HG02884 (cell line): ENCODE results near the gene CTNNA3.

ENCODE experiments used
- ATAC-seq: cut with Tn5 transposase; IDR thresholded peaks from one replicate; pipeline ENCODE4 v1.9.1; 2021; ENCODE audit warnings: mild to moderate bottlenecking, moderate library complexity; ENCODE audit not compliant: unreplicated experiment

Gene CTNNA3

DNA sequence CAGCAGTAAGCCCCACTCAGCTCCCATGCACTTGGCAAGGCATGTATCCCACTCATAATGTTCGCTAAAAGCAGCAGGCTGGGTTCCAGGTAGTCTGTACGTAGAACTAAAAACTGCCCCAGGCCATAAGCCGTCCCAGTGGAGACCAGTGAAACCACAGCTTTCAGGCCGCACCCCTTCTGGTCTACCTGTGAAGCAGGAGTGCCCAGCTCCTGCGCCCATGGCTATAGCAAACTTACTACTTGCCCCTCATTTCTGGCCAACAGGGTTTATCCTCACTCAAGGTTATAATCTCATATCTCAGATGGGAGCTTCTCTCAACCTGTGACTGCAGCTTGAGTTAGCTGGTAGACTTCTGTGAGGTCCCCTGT is 1108.3 kb downstream of the CTNNA3 start:
- no peak for ATAC-seq

DNA sequence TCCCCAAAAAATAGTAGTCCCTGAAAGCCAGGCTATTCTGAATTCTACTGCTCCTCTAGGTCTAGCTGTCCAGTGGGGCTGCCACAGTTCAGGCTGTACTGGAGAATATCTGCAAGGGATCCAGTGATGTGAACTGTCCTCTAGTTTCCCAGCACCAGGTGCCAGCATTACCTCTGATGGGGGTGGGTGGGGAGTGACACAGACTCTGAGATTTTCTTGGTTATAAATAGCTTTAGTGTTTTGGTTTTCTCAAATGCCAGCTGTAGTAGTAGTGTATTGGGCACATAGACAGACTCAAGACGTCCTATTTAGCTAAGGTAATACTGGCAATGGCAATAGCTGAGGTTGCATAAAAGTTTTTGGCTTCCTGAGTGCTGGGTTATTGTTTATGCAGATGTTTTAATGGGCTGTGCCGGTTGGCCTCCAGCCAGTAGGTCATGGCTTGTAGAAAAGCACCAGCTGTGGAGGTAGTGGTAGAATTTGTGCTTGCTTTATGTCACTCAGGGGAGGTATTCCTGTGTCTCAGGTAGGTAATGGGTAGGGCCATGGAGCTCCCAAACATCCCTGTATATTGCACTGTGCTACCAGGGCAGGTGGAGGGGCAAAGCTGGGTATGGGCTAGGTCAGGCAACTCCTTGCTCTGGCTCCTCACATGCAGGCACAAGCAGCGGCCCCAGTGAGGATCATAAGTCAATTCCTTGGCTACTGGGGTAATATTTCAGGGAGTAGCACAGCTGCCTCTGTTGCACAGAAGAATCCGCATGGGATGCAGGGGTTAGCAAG is 1108.9 kb downstream of the CTNNA3 start:
- no peak for ATAC-seq

DNA sequence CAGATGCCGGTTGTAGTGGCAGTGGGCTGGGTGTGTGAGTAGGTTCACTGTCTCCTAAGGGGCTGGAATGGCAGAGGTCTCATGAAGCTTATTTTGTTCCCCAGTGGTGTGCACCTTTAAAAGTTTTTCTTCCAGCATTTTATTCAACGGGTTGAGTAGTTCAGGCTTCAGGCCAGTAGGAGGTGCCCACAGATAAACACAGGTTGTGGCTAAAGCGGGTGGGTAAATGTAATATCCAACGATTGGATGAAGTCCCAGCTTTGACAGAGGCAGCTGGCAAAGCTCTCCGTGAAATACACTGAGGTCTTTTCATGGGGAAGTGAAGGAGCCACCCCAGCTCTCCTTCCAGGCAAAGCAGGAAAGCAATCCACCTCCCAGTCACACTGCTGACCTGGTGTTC is 1109.9 kb downstream of the CTNNA3 start:
- ATAC-seq = no peak

DNA sequence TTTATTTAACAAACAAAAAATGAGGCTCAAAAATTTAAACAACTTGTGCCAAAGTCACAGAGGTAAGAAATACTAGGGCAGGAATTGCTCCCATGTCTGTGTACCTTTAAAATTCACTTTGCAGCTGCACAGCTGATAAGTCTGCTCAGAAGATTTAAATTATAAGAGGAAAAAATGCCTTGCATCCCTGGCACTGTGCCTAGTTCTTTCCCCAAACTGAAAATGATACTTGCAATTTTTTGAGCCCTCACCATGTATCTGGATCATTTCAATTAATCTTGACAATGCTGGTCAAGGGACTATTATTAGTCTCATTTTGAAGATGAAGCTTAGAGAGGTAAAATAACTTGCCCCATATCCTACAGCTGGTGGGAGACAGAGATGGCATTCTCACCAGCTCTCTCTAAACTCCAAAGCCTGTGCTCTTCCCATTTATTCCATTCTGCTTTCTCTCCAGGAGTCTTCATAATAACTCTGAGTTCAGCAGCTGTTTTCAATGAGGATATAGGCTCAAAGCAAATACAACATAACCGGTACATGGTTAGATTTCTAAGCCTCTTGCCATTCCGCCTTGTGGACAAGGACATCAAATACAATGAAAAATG is 1120.6 kb downstream of the CTNNA3 start:
- no peak for ATAC-seq

DNA sequence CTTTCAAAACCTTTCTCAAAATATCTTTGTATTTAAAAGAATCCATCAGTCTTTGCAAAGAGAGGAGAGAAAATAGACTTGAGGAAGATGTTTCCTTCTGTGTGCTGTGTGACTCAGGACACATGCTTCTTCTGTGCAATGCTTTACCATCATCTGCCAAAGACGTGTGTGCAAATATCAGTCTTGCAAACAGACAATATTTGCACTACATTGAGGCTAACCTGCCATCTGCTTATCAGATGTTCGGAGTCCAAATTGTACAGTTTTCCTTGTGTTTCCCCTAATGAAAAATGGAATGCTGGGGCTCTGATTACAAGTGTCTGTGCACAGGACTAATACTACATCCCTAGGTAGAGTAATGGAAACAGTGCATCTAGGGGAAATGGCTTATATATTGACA is 1123.3 kb downstream of the CTNNA3 start:
- no peak for ATAC-seq

DNA sequence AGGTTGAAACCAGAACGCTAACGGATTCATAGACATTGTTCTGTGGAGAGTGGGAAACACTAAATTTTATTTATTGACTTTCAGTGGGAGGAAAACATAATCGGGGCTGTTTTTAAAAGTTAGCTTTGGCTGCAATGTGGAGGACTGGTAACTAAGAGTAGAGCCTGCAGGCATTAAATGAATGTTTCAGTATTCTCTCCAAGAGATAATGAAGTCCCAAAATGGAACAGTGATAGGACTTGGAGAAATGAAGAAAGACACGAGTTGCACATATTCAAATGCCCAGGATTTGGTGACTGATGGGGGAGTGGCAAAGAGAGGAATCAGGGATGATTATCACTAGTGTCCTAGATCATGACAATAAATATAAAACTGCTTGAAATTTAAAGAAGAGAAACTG is 1130.0 kb downstream of the CTNNA3 start:
- ATAC-seq = no peak

DNA sequence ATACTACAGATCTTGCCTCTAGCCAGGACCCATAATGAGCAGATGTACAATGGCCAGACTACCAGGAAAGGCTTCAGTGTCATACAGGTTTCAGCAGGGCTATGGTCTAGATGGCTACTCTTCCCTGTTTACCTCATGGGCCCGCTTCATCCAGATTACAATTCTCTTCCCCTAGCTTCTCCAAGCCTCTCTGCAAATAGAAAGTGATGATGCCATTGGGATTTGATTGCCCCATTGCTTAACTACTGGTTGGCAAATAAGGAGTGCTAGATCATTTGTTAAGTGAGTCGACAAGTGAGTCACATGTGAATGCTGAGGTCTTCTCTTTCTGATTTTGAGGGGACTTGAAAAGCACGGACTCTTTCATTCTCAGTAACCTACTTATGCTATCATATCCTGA is 1131.7 kb downstream of the CTNNA3 start:
- ATAC-seq = no peak

DNA sequence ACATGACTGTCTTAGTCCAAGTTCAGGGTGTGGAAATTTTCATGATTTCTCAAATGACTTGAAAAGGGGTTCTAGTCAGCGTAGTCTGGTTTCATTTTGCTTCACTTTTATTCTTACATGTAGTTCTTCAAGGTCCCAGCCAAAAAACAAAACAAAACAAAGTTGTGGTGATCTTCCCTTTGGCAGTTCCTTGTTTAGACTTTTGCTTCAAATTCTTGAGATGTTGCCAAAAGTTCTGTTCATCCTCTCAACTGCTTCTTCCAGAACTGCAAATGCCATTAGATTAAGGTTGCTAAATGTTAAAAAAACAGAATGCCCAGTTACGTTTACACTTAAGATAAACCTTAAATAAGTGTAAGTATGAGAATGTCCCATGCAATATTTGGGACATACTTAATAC is 1140.9 kb downstream of the CTNNA3 start:
- no peak for ATAC-seq

DNA sequence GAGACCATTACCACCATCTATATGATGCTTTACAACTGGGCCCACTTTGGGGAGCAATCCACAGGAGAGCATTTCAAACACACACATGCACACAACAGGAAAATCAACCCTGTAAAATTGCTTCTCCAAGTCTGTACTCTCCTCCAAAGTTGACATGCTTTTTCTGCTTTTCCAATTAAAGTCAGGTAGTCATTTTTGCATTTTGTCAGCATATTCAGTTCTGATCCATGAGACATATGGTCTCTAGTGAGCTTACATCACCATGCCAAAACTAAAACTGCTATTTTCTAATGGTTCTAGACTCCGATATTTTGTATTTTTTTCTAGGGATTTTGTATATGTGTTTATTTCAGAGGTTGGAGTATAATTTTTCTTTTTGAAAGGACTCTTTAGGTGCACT is 1143.7 kb downstream of the CTNNA3 start:
- no peak for ATAC-seq

DNA sequence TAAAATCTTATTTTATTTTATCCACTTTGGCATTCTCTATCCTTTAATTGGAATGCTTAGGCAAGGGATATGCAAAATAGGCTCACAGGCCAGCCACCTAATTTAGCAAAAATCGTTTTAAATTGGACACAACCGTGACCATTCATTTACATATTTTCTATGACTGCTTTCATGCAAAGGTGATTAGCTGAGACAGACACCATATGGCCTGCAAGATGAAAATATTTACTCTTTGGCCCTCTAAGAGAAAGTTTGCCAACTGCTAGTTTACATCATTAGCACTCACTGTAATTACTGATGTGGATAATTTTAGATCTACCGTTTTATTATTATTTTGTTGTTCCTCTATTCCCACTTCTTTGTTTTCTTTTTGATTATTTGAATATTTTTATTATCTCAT is 1145.6 kb downstream of the CTNNA3 start:
- ATAC-seq = no peak

DNA sequence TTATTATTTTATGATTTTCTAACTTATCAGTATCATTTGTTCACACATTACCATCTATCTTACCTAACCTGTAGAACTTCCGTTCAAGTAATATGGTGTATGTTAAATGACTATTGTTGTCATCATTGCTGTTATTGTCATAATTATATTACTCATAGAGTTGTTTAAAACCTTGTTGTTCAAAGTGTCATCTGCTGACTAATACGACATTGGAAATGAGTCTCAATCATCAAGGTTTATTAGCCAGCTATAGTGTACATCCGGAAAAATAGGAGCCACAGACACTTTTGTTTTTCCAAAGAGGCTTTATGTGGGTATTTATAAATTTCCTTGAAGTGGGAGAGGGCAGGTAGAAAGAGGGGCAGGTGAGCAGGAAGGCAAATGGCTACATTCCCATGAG is 1157.1 kb downstream of the CTNNA3 start:
- no peak for ATAC-seq

DNA sequence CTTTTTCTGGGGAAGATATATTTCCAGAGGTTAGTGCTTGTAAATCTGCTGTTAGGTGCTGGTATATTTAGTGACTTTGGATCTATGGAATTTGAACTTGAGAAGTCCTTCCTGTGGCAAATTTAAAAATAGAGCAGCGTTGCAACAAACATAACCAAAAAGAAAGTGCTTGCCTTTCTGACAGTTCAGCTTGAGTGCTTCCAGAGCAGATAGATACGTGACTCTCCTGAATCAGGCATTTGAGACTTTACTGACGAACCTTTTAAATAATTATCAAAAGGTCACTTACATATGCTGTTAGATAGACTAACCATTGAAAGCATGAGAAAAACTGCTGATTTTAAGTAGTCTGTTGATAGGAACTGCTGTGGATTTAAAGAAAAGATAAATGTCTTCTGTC is 1157.6 kb downstream of the CTNNA3 start:
- ATAC-seq = no peak

DNA sequence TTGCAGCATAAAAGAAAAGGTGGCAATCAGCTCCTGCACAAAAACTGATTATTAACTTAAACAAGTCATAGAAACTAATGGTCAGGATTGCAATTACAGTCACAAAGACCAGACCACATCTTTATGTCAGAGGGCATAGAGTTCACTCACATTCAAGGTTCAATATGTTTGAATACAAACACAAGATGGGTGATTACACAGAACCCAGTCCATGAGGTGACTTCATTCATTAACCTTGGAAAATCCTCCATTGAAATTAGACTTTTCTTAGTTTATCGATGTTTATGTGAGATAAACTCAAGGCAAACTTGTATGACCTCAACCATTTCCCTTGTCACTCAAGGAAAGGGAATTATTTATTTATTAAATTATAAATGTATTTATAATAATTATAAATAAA is 1158.8 kb downstream of the CTNNA3 start:
- no peak for ATAC-seq

DNA sequence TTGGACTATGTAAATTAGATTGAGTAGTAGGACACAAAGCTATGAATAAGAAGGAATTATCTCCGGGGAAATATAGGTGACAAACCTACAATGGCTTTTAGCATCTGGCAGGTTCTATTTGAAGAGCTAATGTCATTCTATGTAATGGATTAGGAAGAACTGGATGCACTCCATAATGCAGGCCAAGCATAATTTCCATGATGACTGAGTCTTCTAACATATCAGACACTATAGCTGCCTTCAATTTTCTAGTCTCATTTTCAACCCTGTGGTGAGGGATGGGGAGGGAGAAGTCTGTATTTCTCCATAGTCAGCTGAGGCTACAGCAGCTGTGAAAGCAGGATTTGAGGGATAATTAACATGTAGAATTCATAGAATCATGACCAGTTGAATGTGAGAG is 1160.6 kb downstream of the CTNNA3 start:
- no peak for ATAC-seq

DNA sequence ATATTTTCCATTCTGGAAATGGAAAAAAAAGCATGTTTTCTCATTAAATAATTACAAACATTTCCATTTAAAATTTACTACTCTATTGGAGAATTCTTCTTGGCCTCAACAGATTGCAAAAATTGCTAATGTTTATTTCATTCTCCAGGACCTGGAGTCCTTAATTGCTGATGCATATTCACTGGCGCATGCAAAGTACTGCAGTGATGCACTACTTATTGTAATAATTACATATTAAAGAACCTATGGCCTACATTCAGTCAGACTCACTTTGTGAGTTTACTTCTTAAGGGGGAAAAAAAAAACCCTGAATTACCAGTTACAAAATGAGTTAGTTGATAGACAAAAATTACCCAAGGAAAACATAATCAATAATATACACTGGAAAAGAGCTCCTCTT is 1161.1 kb downstream of the CTNNA3 start:
- no peak for ATAC-seq

DNA sequence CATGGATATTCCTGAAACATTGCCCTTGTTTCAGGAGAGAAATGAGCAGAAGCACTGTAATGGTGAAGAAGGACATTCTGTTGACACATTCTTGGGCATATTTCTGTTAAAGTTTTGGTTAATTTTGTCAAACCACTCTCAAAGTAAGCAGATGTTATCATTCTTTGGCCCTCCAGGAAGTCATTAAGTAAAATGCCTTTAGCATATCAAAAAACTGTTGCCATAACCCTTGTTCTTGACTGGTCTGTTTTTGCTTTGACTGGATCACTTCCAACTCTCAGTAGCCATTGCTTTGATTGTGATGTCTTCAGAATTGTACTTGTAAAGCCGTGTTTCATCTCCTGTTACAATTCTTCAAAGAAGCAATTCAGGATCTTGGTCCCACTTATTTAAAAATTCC is 1174.5 kb downstream of the CTNNA3 start:
- ATAC-seq = no peak

DNA sequence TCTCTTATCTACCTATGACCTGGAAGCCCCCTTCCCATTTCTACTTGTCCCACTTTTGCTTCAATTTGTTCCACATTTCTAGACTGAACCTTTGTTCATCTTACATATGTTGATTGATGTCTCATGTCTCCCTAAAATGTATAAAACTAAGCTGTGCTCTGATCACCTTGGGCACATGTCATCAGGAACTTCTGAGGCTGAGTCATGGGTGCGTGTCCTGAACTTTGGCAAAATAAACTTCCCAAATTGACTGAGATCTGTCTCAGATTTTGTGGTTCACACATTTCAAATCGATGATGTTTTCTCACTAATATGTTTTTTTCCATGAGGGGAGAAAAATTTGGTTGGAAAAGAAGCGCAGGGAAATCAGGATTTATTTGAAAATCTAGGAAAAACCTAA is 1176.4 kb downstream of the CTNNA3 start:
- ATAC-seq = no peak

DNA sequence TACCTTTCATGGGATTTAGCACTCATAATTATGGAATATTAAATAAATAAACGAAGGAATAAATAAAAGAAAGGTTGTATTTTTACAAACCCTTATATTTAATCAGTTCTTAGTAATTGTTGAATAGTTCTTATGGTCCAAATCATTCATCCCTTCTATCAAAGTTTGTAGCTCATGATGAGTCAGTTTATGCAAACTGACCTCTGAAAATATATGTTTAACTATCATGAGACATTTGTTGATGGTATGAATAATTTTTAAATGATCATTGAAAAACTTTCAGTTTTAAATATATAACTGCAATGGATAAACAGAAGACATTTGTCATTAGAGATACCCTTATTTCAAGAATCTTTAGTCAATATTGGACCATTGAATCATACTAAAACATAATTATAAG is 1181.3 kb downstream of the CTNNA3 start:
- no peak for ATAC-seq

DNA sequence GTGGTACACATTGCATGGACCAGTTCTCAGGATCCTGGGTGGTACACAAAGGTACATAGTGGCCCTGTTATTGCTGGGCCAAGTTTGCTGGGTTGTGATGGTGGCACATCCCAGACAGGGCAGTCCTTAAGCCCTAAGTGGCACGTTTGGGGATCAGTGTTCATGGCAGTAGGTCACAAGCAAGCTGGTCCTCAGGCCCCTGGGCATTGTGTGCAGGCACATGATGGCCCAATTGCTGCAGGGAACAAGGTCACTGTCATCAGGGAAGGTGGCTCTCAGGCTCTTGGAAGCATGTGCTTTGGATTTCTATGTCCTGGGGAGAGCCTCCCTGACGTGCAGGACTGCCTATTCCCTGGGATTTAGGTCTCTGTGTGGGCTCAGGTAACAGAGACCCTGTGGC is 1182.5 kb downstream of the CTNNA3 start:
- ATAC-seq = no peak

DNA sequence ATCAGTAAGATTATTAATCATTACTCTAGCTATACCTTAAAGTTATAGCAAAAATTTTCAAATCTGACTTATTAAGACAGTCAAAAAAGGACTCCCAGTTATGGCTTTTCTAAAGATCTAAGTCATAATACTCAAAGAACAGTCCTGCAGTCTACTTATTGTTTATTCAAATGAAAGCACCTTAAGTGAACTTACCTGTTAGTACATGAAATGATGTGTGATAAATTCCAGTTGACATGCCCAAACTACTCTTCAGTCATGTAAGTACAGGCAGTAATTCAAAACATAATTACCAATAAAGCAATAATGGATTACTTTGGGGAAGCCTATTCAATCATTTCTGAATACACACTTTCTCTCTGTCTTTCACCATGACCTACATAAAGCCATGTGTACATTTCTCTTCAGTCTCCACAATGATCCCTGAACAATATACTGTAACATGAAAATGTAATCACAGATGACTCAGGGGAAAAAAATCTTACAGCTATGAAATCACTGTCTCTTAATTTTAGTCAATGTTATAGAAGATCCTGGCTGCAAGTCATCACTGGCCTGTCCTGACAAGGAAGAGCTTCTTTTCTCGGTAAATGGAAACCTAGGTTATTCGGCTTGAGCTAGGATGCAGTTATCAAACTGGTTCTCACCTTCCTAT is 1190.9 kb downstream of the CTNNA3 start:
- no peak for ATAC-seq

DNA sequence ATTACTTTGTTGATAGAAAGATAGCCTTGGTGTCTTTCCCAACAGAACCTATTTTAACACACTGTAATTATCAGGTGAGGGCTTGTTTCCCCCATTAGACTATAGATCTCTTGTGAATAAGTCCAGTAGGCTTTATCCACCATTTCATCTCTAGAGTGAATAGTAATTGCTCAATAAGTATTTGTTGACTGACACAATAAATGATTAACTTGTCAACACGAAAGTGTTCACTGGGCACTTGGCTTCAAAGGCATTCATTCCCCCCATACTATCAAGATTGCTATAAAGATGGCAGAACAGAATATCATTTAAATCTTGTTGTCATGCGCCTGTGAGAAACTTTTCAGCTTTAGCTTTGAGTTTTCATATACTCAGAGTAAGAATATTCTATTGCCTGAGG is 1194.6 kb downstream of the CTNNA3 start:
- ATAC-seq = no peak

DNA sequence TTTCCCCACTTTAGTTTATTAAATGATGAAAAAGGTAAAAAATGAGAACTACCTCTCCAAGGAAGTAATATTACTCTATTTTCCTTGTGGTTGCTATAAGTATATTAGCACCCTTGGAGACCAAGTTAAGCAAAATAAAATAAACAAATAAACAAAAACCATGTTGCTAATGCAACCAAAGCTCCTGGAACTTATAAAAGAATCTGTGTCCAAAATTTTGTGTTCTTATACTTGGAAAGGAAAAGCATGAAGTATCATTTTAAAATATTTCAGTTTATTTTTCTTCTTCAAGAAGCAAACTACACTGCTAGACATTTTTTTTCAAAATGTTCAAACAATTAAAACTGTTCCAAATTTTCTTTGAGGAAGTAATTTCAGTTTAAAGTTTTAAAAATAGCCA is 1212.0 kb downstream of the CTNNA3 start:
- ATAC-seq = no peak
